ENCODE measurements around the gene KCNB1.

DNA sequence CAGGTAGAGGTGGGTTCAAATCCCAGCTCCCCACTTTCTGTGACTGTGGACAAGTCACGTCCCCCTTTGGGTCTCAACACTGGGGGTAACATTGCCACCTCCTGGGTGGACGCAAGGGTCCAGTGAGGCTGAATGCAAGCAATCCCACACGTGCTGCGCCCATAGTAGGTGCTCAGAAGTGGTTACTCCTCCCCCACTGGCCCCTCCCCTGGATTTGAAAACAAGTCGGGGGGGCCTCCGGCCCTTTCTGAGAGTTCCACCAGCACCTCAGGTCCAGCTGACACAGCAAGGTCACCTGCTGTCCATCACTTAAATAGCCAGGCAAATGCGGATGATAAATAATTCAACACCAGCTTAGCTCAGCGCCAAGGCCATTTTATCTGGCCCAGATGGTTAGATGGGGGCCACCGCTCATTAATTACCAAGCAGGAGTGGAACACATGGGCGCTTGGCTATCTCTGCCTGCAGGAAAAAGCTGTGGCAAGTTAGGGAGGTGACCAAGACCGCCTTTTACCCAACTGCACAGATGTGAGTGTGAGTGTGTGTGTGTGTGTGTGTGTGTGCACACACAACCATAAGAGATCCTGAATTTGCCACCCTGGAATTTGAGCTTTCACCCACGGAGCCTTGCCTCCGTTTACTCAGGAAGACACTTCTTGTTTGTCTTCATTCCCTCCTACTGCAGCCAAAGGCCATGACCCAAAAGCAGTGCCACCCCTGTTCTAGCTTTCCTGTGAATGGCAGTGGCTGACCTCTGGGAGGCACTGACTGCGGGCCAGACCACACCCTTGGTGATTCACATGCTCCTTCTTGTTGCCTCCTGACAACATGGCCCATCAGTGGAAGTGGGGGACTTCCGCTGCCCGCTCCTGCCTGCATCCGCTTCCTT is 34.7 kb upstream of the KCNB1 start:
- TF ChIP-seq, protein P1, sequence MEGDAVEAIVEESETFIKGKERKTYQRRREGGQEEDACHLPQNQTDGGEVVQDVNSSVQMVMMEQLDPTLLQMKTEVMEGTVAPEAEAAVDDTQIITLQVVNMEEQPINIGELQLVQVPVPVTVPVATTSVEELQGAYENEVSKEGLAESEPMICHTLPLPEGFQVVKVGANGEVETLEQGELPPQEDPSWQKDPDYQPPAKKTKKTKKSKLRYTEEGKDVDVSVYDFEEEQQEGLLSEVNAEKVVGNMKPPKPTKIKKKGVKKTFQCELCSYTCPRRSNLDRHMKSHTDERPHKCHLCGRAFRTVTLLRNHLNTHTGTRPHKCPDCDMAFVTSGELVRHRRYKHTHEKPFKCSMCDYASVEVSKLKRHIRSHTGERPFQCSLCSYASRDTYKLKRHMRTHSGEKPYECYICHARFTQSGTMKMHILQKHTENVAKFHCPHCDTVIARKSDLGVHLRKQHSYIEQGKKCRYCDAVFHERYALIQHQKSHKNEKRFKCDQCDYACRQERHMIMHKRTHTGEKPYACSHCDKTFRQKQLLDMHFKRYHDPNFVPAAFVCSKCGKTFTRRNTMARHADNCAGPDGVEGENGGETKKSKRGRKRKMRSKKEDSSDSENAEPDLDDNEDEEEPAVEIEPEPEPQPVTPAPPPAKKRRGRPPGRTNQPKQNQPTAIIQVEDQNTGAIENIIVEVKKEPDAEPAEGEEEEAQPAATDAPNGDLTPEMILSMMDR (conservative IDR thresholded peaks at IDR 0.05 in 1 of 2, IDR thresholded peaks at IDR 0.05 in 1 of 2; ENCODE audit: low read depth in 1 of 2, low read length in 2 of 2), result no peak
- no peak for TF ChIP-seq EZH2 (IDR thresholded peaks at IDR 0.05; ENCODE audit: low read length, missing control alignments)

All from fibroblast of lung (primary cell).